GM18511 (cell line): ENCODE results near the gene SLC22A2.

Experiments used
- ATAC-seq: cut with Tn5 transposase; IDR thresholded peaks from one replicate; pipeline ENCODE4 v1.9.1; 2021; ENCODE audit warnings: mild to moderate bottlenecking, moderate library complexity; ENCODE audit not compliant: unreplicated experiment

Gene SLC22A2

DNA sequence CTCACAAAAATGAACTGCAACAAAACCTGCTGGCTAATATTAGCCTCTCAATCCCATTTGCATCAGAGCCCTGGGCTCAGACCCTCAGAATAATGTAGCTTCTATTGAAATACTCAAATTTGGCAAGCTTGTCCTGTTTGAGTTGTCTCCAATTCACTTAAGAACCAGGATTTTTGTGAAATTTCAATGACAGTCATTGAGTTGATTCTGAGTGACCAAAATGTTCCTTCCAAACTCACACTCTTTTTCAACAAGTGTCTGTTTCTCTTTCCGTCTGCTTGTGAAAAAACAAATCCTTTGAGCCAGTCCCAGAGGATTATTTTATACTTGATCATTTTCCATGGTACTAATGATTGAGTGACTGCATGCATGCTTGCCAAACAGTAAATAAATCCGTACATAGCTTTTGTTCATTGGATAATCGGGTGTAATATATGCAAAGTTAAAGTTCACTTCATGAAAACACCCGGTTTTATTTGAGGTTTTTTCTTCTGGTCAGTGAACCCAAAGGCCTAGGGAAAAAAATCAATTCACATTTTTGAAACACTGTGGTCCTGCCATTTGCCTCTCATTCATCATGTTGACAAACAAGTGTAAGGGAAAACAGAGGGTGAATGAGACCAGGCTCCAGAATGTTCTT lies 16.4 kb upstream of the SLC22A2 start:
- ATAC-seq = no peak

DNA sequence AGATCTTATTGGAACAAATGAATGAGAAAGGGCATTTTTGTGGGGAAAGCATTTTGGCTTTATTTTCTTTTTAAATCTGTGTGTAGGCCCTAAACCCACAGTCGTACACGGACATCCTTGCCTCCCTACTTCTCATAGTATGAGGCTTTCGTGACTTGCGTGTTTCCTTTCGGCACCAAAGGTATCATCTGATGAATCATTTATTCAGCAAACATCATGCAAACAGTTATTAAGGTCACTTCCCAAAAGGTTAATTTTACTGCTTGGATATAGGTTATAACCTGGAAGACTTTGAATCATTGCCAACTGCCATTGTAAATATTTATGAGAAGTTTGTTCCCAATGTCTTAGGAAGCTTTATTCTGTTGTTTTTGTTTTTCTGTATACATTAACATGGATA lies 15.1 kb upstream of the SLC22A2 start:
- ATAC-seq = no peak

DNA sequence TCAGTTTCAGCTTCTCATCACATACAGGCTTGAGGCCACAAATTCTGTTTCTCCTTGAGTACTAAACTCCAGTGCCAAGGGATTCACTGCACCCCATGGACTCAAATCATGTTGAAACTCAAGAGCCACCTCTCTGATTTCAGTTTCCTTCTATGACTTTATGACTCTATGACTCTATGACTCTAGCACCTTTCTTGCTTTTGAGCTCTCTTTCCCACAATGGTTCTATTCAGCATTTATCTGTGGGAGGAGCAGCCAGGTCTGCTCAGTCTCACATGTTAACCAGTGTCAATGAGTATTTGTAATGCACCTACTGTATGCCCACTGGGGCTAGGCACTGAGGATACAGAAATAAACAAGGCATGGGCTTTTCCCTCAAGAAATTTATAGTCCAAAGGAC lies 14.6 kb upstream of the SLC22A2 start:
- no peak for ATAC-seq

DNA sequence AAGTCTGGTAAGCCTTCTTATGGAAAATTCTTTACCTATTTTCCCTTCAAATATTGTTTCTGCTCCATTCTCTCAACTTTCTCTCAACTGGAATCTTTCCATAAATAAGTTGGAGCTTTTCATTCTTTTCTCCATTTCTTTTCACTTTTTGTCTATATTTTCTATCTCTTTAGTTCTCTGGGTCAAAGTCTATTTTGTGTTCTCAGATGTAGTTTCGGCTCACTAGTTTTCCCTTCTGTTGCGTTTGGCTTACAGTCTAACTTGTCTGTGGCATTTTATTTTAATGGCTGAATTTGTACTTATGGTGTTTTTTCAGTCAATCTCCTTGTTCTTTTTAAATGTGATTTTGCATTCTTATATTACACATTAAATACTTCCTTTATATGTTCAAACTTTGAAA lies 14.1 kb upstream of the SLC22A2 start:
- no peak for ATAC-seq

DNA sequence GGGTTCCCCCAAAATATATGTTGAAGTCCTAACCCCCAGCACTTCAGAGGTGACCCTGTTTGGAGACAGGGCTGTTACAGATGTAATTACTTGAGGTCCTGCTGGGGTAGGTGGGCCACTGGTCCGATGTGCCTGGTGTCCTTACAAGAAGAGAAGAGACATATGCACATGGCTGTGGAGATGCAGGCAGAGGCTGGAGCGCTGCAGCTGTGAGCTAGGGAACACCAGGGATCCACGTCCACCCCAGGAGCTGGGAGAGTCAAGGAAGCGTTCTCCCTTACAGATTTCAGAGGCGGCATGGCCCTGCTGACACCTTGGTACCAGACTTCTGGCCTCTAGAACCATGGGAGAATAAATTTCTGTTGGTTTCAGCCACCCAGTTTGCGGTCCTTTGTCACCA lies 11.7 kb upstream of the SLC22A2 start:
- no peak for ATAC-seq

DNA sequence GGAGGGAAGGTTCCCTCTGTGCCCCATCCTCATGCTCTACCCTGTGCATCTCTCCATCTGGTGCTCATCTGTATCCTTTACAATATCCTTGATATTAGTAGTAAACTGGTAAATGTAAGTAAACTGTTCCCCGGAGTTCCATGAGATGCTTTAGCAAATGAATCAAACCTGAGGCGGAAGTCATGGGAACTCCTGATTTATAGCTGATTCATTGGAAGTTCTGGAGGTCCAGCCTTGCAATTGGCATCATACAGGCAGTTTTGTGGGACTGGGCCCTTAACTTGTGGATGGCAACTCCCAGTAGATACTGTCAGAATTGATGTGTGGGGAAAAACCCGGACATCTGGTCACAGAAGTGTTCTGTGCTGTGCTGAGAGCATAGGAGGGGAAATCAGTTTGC lies 11.2 kb upstream of the SLC22A2 start:
- ATAC-seq = no peak

DNA sequence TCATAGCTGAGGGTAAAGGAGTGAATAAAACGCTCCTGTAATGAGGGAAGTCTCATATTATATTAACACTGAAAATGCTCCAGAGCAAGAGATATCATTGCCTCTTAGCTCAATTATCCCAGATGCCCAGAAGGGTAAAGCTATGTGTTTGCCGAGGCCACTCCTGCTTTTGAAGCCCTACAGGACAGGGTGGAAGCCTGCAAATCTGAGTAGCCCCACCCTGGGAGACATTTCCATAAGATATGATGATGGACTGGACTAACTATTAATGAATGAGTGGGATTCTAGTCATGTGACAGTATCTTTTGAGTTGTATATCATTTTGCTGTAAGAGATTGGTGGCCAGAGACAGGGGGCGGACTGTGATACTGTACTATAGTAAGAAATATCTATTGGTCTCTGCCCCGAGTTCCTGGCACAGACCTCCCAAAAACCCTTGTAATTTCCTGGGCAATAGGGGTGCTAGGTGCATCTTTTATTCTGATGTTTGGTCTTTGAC lies 10.5 kb upstream of the SLC22A2 start:
- ATAC-seq = no peak

DNA sequence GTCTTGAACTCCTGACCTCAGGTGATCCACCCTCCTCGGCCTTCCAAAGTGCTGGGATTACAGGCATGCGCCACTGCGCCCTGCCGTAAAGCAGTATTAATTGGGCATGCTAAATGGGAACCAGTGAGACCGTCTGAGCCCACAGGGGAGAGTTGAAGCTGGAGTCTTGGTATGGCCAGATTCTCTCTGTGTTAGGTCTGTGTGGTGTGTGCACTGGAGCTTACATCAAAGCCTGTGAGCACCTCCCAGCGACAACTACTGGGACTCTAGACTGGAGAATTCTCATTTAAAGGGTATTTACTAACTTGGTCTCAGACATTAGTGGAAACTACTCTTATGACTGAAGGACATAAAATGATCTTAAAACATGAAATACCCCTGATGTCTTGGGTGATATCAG lies 8.5 kb upstream of the SLC22A2 start:
- ATAC-seq = no peak

DNA sequence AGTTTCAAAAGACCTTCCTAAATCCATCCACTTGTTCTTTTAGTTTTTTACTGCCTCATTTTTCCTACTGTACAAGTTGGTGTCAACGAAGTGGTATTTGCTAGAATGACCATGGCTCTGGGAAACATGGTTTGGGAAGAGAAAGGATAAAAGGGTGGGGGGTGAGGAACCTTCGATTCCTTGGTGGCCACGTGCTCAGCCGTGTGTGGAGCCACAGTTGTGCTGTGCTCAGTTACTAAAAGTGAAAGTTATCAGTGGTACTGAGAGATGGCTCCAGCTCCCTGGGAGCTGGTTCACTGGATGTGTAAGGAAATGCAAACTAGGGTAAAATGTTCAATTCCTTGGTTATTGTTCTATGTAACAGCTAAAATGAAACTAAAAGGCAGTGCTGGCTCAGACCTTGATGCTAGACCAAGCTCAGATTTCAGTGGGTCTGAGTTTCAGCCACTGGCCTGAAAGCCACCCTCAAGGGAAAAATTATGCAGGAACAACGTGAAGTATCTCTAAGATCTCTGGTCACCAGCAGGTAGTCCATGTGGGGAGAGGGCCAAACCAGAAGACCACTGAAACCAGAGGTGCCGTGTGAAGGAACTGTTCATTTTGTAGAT lies 7.4 kb upstream of the SLC22A2 start:
- ATAC-seq = peak; percentile 80

DNA sequence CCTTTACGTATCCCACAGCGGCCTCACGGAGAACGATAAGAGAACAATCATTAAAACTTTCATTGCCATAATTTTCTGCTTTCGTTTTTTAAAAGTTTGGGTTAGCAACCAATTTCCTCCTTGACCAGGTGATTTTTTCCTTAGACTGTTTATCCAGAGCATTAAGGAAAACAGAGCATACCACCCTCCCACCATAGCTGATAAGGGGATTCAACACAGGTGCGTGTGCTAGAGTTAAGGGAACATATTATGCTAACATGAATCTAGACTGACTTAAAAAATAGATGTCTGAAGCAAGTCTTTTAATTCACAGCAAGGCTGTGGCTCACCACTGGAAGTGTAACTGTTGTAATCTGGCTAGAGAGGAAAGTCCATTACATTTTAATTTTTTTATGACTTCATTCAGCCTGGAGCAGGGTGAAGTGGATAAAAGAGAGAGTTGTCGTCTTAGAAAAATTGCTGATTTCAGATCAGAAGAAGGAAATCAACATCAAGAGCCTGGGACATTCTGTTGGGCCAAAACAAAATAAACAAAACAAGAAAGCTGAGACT lies 5.5 kb upstream of the SLC22A2 start:
- ATAC-seq = no peak

DNA sequence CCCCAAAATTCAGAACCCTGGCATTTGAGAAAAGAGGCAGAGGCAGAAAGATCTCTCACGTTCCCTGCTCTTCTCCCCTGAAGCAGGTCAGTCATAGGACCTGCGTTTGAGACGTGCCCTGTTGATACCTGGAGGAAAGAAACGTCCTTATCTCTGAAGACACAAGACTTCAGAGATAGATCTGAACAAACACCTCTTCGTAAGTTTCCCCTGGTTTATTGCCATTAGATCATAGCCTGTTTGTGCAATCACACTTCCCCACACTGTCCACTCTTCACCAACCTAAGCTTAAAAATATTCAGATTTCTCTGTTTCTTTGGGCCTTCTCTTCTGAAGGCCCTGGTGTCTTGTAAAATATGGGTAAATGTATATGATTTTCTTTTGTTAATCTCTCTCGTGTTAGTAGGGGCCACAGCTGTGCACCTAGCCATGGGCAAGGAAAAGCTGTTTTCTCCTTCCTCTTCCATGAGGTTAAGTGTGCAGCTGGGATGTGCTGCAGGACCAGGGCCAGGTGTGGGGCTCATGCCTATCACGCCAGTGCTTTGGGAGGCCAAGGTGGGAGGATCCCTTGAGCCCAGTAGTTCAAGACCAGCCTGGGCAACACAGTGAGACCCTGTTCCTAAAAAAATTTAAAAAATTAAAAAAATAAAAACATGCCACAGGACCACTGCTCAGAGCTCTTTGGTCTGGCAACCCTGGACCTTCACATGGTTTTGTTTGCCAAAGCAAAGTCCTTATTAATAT lies 4.7 kb upstream of the SLC22A2 start:
- no peak for ATAC-seq

DNA sequence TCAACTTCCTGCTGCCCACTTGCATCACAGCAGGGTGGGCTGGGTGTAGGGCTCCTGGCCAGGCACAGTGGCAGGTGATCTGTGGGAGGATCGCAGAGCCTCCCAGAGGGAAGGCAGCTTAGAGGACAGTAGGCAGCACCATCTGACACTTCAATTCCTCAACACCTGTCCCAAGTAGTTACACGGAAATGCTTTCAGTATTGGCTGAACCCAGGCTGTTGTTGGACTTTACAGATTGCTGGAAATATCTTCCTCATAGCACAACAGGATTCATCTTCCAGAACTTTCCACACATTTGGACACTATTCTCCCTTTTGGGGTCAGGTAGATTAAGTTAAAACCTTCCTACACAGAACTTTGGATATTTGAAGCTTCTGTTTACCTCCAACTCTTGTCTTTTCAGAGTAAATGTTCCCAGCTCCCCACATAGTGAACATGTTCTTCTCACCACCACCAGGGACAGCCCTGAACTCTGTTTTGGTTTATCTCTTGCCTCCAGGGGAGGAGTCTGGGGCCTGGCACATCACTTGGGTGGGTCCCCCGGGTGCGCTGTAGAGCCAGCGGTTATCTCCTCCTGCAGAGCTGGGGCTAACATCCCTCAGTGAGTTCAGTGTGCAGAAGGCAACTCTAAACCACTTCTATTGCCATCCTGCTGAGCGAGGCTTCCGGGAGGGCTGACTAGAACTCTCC lies 3.5 kb upstream of the SLC22A2 start:
- ATAC-seq = no peak

DNA sequence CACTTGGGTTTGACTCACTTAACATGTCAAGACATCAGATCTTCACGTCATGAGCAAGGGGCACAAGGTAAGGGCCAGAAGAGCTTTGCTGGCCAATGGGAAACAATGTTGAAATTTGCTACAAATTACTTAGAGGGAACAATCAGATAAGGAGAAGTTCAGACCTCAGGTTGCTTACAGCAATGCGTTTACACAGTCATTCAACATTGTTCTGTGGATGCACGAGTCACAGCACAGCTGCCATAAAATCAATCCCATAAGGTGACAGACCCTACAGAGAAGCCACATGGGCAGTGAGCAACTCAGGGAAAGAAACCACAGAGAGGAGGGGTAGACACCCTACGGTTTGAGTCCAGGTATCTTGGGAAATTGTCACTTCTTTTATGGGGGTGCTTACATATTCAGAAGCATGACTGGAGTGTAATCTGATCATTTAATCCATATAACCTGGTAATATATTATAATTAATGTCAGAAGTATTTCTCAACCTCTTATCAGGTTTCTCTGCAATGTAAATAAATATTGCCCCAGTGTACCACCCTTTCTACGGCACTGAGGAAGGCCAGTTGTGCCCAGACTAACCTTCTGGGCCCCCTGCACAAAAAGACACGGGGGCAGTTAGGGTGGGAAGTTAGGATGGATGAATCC lies 2.3 kb upstream of the SLC22A2 start:
- ATAC-seq = peak; percentile 5

DNA sequence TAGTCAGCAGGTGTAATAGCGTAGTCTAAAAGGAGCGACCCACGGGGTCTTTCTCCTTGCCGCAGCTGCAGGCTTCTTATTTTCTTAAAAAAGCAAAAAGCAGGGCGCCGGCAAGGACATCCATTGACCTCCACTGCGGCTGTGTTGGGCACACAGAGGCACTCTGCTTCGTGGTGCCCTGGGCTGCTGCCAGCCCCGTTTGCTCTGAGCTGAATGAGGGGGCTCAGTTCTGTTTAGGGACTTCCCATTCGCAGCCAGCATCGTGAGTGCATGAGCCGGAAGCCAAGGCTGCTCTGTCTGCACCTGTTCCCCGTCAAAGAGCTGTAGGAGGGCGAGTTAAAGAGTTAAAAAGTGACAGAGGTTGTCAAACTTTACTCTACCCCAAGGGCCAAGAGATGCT lies 1.7 kb upstream of the SLC22A2 start:
- peak; percentile 42 for ATAC-seq

DNA sequence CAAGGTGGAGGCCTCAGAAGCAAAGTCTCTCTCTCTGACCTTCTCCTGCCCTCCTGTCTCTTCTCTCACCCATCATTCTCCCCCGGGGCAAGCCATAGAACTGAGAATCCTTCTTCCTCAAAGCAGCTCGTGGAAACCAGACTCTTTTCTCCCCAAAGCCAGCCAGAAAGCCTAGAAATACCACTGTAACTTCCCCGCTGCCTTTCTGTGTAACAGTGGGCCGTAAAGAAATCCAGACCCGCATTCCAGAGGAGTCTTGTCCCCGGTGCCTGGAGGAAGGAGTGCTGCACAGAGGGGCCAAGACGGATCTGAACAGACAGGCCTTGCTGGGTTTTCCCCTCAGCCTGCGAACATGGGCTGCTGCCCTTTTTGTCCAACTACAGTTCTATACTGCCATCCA lies 977 bp upstream of the SLC22A2 start:
- no peak for ATAC-seq

DNA sequence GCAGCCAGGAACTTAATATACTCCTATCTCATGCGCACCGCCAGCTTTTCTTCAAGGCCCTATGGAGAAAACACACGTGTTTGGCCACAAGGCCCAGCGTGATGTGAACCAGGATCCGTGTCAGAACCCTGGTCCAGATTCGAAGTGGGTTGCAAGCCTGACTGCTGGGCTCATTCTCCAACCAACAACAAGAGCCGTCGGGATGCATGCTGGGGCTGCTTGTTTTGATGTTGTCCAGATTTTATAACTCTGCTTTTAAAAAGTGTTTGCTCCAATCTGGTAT lies 463 bp upstream of the SLC22A2 start:
- ATAC-seq = no peak

DNA sequence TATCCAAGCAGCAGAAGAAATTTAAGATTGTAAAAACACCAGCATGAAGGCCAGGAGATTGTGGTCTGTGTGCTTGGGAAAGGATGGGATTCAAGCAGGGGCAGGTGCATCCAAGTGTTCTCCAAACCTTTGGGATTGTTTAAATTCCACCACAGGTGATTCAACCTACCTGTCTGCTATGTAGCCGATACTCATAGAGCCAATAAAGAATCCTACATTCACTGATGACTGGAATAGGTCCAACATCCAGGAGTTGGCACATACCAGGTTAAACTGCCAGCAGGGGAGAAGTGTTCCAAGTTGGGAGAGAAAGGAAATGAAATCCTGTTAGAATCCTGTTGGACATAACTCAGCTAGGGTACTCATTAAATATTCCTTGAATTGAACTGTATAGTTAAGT lies 2.2 kb downstream of the SLC22A2 start:
- ATAC-seq = no peak

DNA sequence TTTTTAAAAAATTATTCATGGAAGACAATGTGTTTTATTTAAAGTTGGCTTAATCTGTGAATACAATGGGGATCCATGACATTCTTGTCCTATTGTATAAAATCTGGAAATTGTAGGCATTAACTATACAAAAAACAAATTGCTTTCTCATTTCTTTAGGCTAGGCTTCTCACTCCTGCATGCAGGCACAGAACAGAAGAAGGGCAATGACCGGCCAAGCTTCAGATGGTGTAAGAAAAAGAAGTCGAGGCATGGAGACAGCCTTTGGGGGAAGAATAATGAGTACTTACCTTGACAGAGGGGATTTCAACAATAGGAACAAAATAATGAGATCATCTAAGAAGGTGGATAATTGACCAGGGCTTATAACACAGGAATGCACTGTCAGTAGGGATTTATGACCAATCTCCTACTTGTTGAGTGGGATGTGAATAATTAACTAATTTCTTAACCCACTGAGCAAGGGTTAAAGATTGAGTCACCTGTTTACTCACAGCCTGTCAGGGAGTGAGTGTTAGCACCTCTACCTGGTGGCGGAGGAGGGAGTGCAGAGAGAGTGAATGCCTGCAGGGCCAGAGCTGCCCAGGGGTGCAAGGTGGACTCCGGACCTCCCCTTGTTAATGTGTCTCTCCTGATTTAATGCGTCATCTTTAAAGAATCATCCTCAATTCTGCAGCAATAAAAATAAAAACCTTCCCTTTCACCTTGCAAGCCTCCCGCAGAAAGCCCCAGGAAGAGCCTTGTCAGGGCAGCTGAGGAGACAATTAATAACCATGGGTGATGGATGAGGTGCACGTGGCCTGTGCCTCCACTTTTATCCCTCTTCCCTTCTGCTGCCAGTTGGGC lies 3.9 kb downstream of the SLC22A2 start:
- no peak for ATAC-seq

DNA sequence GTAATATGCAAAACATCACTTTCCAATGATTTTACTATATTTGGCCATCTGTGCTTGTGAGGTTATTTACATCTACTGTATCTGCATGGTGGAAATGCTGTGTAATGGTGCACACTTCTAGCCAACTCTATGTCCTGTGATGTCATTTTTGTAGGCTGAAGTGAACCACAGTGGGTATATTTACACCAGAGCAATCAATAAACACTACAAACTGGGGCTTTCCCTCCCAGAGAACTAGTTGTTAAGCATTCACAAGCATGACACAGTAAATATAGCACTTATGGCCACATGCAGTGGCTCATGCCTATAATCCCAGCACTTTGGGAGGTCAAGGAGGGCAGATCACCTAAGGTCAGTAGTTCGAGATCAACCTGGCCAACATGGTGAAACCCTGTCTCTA lies 4.9 kb downstream of the SLC22A2 start:
- ATAC-seq = no peak

DNA sequence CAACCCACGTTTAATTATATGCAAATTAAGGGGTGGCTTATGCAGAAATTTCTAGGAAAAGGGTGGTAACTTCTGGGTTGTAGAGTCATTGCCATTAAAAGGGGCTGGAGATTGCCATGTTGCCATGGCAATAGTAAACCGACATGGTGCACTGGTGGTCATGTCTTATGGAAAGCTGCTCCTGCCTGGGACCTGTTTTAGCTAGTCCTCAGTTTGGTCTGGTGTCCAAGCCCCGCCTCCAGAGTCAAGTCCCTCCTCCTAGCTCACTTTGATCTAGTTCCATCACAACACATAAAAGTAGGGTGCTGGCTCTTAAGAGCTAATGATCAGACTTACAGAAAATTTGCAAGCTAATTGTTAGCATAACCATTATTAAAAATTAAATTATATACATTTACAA lies 5.3 kb downstream of the SLC22A2 start:
- ATAC-seq = no peak
